Measurements from ENCODE around the gene IL20. TPM values are rescaled to one million over a fixed set of nuclear protein-coding genes. Genes with fewer than 3 reads are reported as not detected.

Gene IL20
- total RNA-seq, 6 donors from 2014 or later = not detected

GRCh38 chr1:206896261-206896660 is 30.8 kb downstream of the IL20 start:
- H3K4me1 ChIP-seq = peaks cover 13 to 30% (median 18%) of the 10 kb centered on the region in 4 donors
- 62 to 67% methylated on average over 3 of the region's 3 CpGs for WGBS, 2 donors
- peak overlapping the region in 1 of 4 donors; percentile 44 for H3K27ac ChIP-seq
- no peaks in the 10 kb centered on the region for H3K27me3 ChIP-seq
- no peaks in the 10 kb centered on the region for H3K9me3 ChIP-seq
- H3K4me3 ChIP-seq = no peak overlapping the region
- ATAC-seq (ENCODE audit: low FRiP score in 2 of 2) (no peak), DNase-seq (no peak)
- H3K36me3 ChIP-seq = no peaks in the 10 kb centered on the region
- TF ChIP-seq POLR2AphosphoS5 (IDR thresholded peaks at IDR 0.05) (no peak), POLR2A (IDR thresholded peaks at IDR 0.05) (no peak), EP300 (IDR thresholded peaks at IDR 0.05) (no peak), CTCF (IDR thresholded peaks at IDR 0.05) (no peak)

GRCh38 chr1:206897175-206897574 is 31.8 kb downstream of the IL20 start, which contains the start of gene IL24:
TSS of gene IL24 (plus strand) at chr1:206897443. CDS start at chr1:206897833, 390 bp downstream.
- Histone ChIP-seq H3K36me3 (no peaks in the 10 kb centered on the region), H3K4me1 (peaks cover 8 to 30% (median 15%) of the 10 kb centered on the region in 4 donors), H3K27ac (peak within 1 kb of the TSS in 1 of 4 donors; percentile 44), H3K9me3 (no peaks in the 10 kb centered on the region), H3K4me3 (no peak within 1 kb of the TSS), H3K27me3 (no peaks in the 10 kb centered on the region)
- ATAC-seq (ENCODE audit: low FRiP score in 2 of 2) = no peak
- no peak for DNase-seq
- TF ChIP-seq EP300 (IDR thresholded peaks at IDR 0.05) (no peak), CTCF (IDR thresholded peaks at IDR 0.05) (no peak), POLR2A (IDR thresholded peaks at IDR 0.05) (no peak), POLR2AphosphoS5 (IDR thresholded peaks at IDR 0.05) (no peak)
- WGBS, 2 donors = 79 to 84% methylated on average over 4 of the region's 4 CpGs

GRCh38 chr1:206898089-206898914 is 32.9 kb downstream of the IL20 start:
- Histone ChIP-seq H3K4me1 (peaks cover 8 to 26% (median 15%) of the 10 kb centered on the region in 4 donors), H3K4me3 (no peak overlapping the region), H3K27me3 (no peaks in the 10 kb centered on the region), H3K27ac (no peak overlapping the region), H3K9me3 (no peaks in the 10 kb centered on the region), H3K36me3 (no peaks in the 10 kb centered on the region)
- WGBS, 2 donors = 74 to 83% methylated on average over 11 of the region's 11 CpGs
- TF ChIP-seq CTCF (IDR thresholded peaks at IDR 0.05) = no peak
- TF ChIP-seq POLR2A (IDR thresholded peaks at IDR 0.05) = no peak
- TF ChIP-seq POLR2AphosphoS5 (IDR thresholded peaks at IDR 0.05) = no peak
- no peak for TF ChIP-seq EP300 (IDR thresholded peaks at IDR 0.05)
- ATAC-seq (ENCODE audit: low FRiP score in 2 of 2) = no peak
- DNase-seq = peak in 1 of 2 donors; percentile 19

- Histone ChIP-seq H3K4me1 (peaks cover 8 to 26% (median 15%) of the 10 kb centered on the region in 4 donors), H3K27ac (no peak overlapping the region), H3K4me3 (no peak overlapping the region), H3K36me3 (no peaks in the 10 kb centered on the region), H3K9me3 (no peaks in the 10 kb centered on the region), H3K27me3 (no peaks in the 10 kb centered on the region)
- no peak for TF ChIP-seq EP300 (IDR thresholded peaks at IDR 0.05)
- TF ChIP-seq POLR2AphosphoS5 (IDR thresholded peaks at IDR 0.05) = no peak
- no peak for TF ChIP-seq CTCF (IDR thresholded peaks at IDR 0.05)
- TF ChIP-seq POLR2A (IDR thresholded peaks at IDR 0.05) = no peak
- ATAC-seq (ENCODE audit: low FRiP score in 2 of 2) = no peak
- DNase-seq = no peak
- 87 to 88% methylated on average over 13 of the region's 13 CpGs for WGBS, 2 donors
Measured at GRCh38 chr1:206898915-206899431, 33.5 kb downstream of the IL20 start.
